Measurements from ENCODE around the gene OR52J3.

DNA sequence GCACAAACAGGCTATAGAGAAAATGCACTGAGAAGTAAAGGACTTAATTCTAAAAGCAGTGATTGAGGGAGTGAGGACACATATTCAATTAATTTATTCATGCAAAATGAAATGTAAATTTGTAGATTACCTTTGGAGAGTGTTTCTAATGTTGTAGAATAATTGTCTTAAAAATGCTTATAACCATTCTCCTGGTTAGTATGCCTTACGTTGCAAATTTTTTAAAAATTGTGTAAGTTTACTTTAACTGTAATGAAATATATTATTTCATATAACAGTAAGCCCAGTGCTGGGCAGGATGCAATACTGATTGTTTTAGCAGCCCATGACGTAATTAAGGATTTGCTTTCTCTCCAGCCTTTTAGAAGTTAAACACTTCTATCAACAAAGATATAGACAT, 49.7 kb downstream of the OR52J3 start:
- TF ChIP-seq CTCF (IDR thresholded peaks at IDR 0.05): no peak
- TF ChIP-seq, protein P1, sequence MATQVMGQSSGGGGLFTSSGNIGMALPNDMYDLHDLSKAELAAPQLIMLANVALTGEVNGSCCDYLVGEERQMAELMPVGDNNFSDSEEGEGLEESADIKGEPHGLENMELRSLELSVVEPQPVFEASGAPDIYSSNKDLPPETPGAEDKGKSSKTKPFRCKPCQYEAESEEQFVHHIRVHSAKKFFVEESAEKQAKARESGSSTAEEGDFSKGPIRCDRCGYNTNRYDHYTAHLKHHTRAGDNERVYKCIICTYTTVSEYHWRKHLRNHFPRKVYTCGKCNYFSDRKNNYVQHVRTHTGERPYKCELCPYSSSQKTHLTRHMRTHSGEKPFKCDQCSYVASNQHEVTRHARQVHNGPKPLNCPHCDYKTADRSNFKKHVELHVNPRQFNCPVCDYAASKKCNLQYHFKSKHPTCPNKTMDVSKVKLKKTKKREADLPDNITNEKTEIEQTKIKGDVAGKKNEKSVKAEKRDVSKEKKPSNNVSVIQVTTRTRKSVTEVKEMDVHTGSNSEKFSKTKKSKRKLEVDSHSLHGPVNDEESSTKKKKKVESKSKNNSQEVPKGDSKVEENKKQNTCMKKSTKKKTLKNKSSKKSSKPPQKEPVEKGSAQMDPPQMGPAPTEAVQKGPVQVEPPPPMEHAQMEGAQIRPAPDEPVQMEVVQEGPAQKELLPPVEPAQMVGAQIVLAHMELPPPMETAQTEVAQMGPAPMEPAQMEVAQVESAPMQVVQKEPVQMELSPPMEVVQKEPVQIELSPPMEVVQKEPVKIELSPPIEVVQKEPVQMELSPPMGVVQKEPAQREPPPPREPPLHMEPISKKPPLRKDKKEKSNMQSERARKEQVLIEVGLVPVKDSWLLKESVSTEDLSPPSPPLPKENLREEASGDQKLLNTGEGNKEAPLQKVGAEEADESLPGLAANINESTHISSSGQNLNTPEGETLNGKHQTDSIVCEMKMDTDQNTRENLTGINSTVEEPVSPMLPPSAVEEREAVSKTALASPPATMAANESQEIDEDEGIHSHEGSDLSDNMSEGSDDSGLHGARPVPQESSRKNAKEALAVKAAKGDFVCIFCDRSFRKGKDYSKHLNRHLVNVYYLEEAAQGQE (IDR thresholded peaks at IDR 0.05; ENCODE audit: insufficient read depth in 1 of 2, low read depth in 2 of 2, low read length in 1 of 2): no peak
- TF ChIP-seq POLR2AphosphoS5 (IDR thresholded peaks at IDR 0.05; ENCODE audit: low read depth, low read length): no peak
- TF ChIP-seq TCF7L2 (IDR thresholded peaks at IDR 0.05; ENCODE audit: low read depth, low read length): no peak
